K562 (cell line): Measurements from ENCODE around the gene HOXB7. TPM values are rescaled to one million over a fixed set of nuclear protein-coding genes. Genes with fewer than 3 reads are reported as not detected.
A peak's percentile ranks its signal among the peaks of the same experiment; 100 is the strongest.

Source experiments
- ARID1B ChIP-seq: fragments of 450-650 bp; IDR thresholded peaks from 2 replicates; pipeline ENCODE4 v1.6.1; 2016; ENCODE audit warnings: antibody characterized with exemption, mild to moderate bottlenecking, inconsistent platforms
- BHLHE40 ChIP-seq: IDR thresholded peaks from 2 replicates; pipeline ENCODE4 v1.6.1; 2011; ENCODE audit warnings: low read length, improper control_type of control experiment
- CHD1 ChIP-seq: fragments of 200-600 bp; sonication (generic); IDR thresholded peaks from one replicate; pipeline ENCODE4 v1.6.1; 2012; ENCODE audit warnings: mild to moderate bottlenecking, moderate library complexity, low read length, inconsistent platforms
- DLX4 ChIP-seq: fragments of 250-450 bp; sonication (Bioruptor Pico); IDR thresholded peaks from 2 replicates; pipeline ENCODE4 v1.6.1; 2021; ENCODE audit warnings: mild to moderate bottlenecking
- E2F1 ChIP-seq: sonication (generic); formaldehyde crosslinking; IDR thresholded peaks from 2 replicates; pipeline ENCODE4 v1.8.1; 2023; ENCODE audit warnings: mild to moderate bottlenecking, missing genetic modification reagents, moderate library complexity
- KLF16 ChIP-seq: IDR thresholded peaks from 2 replicates; pipeline ENCODE4 v1.6.1; 2016; ENCODE audit warnings: antibody characterized with exemption
- NFRKB ChIP-seq: fragments of 450-650 bp; IDR thresholded peaks from 2 replicates; pipeline ENCODE4 v1.6.1; 2016; ENCODE audit warnings: low read depth
- PHF8 ChIP-seq: fragments of 200-600 bp; sonication (generic); IDR thresholded peaks from 2 replicates; pipeline ENCODE4 v1.6.1; 2012; ENCODE audit warnings: mixed run types, mild to moderate bottlenecking, inconsistent platforms, low read length, moderate library complexity, borderline replicate concordance
- POLR2A ChIP-seq: fragments of 450-650 bp; conservative IDR thresholded peaks from 2 replicates; pipeline ENCODE4 v1.6.1; 2016
- POLR2H ChIP-seq: IDR thresholded peaks from 2 replicates; pipeline ENCODE4 v1.6.1; 2016; ENCODE audit warnings: missing genetic modification characterization, low read depth, mild to moderate bottlenecking, control low read depth, missing compliant biosample characterization, moderate library complexity
- RBBP5 ChIP-seq: fragments of 200-600 bp; sonication (generic); IDR thresholded peaks from 2 replicates; pipeline ENCODE4 v1.6.1; 2012; ENCODE audit warnings: borderline replicate concordance, mild to moderate bottlenecking, low read length, control low read depth, inconsistent platforms; ENCODE audit not compliant: insufficient read depth, poor library complexity, severe bottlenecking
- RBFOX2 ChIP-seq: fragments of 200-400 bp; formaldehyde crosslinking; IDR thresholded peaks from 2 replicates; pipeline ENCODE4 v1.6.1; 2017; ENCODE audit warnings: low read depth, mild to moderate bottlenecking, low read length, moderate library complexity
- ZBTB9 ChIP-seq: fragments of 450-650 bp; formaldehyde crosslinking; IDR thresholded peaks from 2 replicates; pipeline ENCODE4 v1.4.0; 2020; ENCODE audit warnings: mild to moderate bottlenecking, moderate library complexity
- ZNF12 ChIP-seq: sonication (generic); formaldehyde crosslinking; IDR thresholded peaks from 2 replicates; pipeline ENCODE4 v1.4.0; 2020; ENCODE audit warnings: mild to moderate bottlenecking, missing genetic modification reagents
- ZNF217 ChIP-seq: sonication (generic); formaldehyde crosslinking; IDR thresholded peaks from 2 replicates; pipeline ENCODE4 v1.8.0; 2022; ENCODE audit warnings: mild to moderate bottlenecking, missing genetic modification reagents
- ZNF253 ChIP-seq: fragments of 250-450 bp; sonication (Bioruptor Pico); conservative IDR thresholded peaks from 2 replicates; pipeline ENCODE4 v1.6.1; 2021; ENCODE audit warnings: mild to moderate bottlenecking
- polyA plus RNA-seq, 8 experiments: library from polyadenylated mRNA; depleted of rRNA in 4 of 8; stranded (reverse) in 5 of 8; unstranded in 3 of 8; fragments of >200 nt; fragmentation: Nextera tagmentation in 2 of 8; fragmentation: Illumina TruSeq in 1 of 8; extraction: Ambion mirVana in 2 of 8; extraction: Trizol in 1 of 8; gene quantifications; 2 replicates each; pipeline versions ENCODE4 v1.2.1 to v1.2.3, GENCODE V29; 2011 to 2014; ENCODE audit warnings: inconsistent platforms in 1 of 8, missing spikeins in 1 of 8
- total RNA-seq, 7 experiments: library from RNA; depleted of rRNA in 6 of 7; stranded (reverse); fragments of >200 nt in 6 of 7; fragmentation: Illumina TruSeq in 2 of 7; extraction: Trizol in 2 of 7; gene quantifications; 2 replicates each; pipeline versions ENCODE4 v1.2.1 to v1.2.3, GENCODE V29; 2011 to 2021; ENCODE audit warnings: low replicate concordance in 1 of 7
- TF ChIP-seq, protein P1 (sequence below): fragments of 200-800 bp; sonication (Bioruptor generic); IDR thresholded peaks from 2 replicates; pipeline ENCODE4 v1.6.1; 2017; ENCODE audit warnings: missing genetic modification characterization, missing compliant biosample characterization
- TF ChIP-seq, protein P2 (sequence below): sonication (generic); formaldehyde crosslinking; IDR thresholded peaks from 2 replicates; pipeline ENCODE4 v1.8.0; 2023; ENCODE audit warnings: mild to moderate bottlenecking, missing genetic modification reagents

The HOXB7 gene
- total and polyA plus RNA-seq, 9 of the 15 experiments (the other 6 are each of a cell fraction or from before 2014, with no cell fraction given): 5.5 to 16.7 (median 8.3) TPM

DNA sequence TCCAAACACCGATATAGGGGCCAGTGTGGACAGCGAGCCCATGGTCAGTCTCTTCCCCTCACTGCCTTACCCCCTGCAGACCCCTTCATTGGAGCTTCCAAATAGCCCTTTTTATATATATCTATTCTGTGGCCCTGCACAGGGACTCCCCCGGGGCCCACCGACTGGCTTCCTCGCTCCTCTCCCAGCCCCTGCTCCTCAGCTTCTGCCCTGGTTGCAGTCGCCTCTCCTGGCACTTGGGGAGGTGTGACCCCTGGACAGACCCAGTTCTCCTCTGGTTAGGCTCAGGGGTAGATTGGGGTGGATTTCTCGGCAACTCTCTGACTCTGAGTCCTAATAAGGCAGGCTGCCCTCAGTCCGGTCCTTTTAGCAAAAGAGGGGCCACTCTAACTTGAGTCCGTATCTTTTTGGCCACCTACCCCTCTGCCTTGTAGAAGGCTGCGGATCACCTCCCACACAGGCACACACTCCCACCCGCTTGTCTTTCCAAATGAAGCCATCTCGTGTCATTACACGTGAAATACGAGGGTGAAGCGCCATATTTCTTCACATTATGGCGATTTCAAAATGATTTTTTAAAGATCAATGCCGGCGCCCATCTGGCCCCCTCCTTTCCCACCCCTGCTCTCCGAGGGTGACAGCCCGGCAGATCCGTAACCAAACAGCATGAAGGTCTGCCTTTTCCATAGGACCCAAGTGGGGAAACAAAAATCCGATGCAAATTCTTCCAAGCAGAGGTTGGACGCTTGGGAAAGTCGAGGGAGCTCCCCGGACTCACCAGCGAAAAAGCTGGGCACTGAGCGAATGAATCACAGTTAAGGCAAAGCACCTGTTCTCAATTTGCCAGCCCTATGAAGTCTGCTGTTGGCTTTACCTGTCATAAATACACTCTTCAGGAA, 17.1 kb upstream of the HOXB7 start (continued):
- peak; percentile 48 for TF ChIP-seq RBBP5
- peak; percentile 51; the same call in 1 of the 2 replicates for TF ChIP-seq NFRKB
- TF ChIP-seq, protein P1, sequence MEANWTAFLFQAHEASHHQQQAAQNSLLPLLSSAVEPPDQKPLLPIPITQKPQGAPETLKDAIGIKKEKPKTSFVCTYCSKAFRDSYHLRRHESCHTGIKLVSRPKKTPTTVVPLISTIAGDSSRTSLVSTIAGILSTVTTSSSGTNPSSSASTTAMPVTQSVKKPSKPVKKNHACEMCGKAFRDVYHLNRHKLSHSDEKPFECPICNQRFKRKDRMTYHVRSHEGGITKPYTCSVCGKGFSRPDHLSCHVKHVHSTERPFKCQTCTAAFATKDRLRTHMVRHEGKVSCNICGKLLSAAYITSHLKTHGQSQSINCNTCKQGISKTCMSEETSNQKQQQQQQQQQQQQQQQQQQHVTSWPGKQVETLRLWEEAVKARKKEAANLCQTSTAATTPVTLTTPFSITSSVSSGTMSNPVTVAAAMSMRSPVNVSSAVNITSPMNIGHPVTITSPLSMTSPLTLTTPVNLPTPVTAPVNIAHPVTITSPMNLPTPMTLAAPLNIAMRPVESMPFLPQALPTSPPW: peak; percentile 46; the same call in 1 of the 2 replicates
- 0 out of 2 replicates have a peak, but pooled peaks have one; percentile 32 for TF ChIP-seq KLF16
- no peak for TF ChIP-seq ZNF217 (CRISPR knock-in tag)
- TF ChIP-seq POLR2A: 0 out of 2 replicates have a peak, but pooled peaks have one; percentile 38
- TF ChIP-seq, protein P2, sequence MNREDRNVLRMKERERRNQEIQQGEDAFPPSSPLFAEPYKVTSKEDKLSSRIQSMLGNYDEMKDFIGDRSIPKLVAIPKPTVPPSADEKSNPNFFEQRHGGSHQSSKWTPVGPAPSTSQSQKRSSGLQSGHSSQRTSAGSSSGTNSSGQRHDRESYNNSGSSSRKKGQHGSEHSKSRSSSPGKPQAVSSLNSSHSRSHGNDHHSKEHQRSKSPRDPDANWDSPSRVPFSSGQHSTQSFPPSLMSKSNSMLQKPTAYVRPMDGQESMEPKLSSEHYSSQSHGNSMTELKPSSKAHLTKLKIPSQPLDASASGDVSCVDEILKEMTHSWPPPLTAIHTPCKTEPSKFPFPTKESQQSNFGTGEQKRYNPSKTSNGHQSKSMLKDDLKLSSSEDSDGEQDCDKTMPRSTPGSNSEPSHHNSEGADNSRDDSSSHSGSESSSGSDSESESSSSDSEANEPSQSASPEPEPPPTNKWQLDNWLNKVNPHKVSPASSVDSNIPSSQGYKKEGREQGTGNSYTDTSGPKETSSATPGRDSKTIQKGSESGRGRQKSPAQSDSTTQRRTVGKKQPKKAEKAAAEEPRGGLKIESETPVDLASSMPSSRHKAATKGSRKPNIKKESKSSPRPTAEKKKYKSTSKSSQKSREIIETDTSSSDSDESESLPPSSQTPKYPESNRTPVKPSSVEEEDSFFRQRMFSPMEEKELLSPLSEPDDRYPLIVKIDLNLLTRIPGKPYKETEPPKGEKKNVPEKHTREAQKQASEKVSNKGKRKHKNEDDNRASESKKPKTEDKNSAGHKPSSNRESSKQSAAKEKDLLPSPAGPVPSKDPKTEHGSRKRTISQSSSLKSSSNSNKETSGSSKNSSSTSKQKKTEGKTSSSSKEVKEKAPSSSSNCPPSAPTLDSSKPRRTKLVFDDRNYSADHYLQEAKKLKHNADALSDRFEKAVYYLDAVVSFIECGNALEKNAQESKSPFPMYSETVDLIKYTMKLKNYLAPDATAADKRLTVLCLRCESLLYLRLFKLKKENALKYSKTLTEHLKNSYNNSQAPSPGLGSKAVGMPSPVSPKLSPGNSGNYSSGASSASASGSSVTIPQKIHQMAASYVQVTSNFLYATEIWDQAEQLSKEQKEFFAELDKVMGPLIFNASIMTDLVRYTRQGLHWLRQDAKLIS (CRISPR knock-in tag): 0 out of 2 replicates have a peak, but pooled peaks have one; percentile 45
- peak; percentile 37; the same call in 1 of the 2 replicates for TF ChIP-seq BHLHE40
- TF ChIP-seq DLX4 (CRISPR knock-in tag): no peak
- TF ChIP-seq ZNF12 (CRISPR knock-in tag): peak; percentile 37; the same call in 1 of the 2 replicates
- TF ChIP-seq POLR2H (tag): no peak
- peak; percentile 25; the same call in 1 of the 2 replicates for TF ChIP-seq PHF8
- 0 out of 2 replicates have a peak, but pooled peaks have one; percentile 24 for TF ChIP-seq E2F1
- TF ChIP-seq CHD1: peak; percentile 23
- peak; percentile 29; the same call in 1 of the 2 replicates for TF ChIP-seq ZBTB9 (CRISPR knock-in tag)
- no peak for TF ChIP-seq ZNF253 (CRISPR knock-in tag)
- peak; percentile 41; the same call in 1 of the 2 replicates for TF ChIP-seq RBFOX2
- TF ChIP-seq ARID1B: peak; percentile 32; the same call in 1 of the 2 replicates
